GM10248 (cell line): ENCODE results near the gene KLHL29.

Source experiments
- CTCF ChIA-PET: fragments of 300-600 bp; sonication (Branson Sonifier 250); formaldehyde crosslinking; extraction: SDS; loops from one replicate; lab custom pipeline; 2021; ENCODE audit warnings: antibody characterized with exemption; lab: Yijun Ruan, JAX
- POLR2A ChIA-PET: fragments of 350-650 bp; sonication (Branson Sonifier 250); formaldehyde crosslinking; extraction: SDS; loops from one replicate; lab custom pipeline; 2020; ENCODE audit warnings: antibody characterized with exemption; lab: Yijun Ruan, JAX
- DNase-seq: peaks from one replicate; pipeline ENCODE4 v3.0.0; 2012; ENCODE audit errors: extremely low spot score
- CTCF ChIP-seq: IDR thresholded peaks from 2 replicates; pipeline ENCODE4 v1.5.1; 2012; ENCODE audit warnings: mild to moderate bottlenecking, low read depth; ENCODE audit errors: extremely low read depth, missing control alignments, control extremely low read depth

Gene KLHL29

DNA sequence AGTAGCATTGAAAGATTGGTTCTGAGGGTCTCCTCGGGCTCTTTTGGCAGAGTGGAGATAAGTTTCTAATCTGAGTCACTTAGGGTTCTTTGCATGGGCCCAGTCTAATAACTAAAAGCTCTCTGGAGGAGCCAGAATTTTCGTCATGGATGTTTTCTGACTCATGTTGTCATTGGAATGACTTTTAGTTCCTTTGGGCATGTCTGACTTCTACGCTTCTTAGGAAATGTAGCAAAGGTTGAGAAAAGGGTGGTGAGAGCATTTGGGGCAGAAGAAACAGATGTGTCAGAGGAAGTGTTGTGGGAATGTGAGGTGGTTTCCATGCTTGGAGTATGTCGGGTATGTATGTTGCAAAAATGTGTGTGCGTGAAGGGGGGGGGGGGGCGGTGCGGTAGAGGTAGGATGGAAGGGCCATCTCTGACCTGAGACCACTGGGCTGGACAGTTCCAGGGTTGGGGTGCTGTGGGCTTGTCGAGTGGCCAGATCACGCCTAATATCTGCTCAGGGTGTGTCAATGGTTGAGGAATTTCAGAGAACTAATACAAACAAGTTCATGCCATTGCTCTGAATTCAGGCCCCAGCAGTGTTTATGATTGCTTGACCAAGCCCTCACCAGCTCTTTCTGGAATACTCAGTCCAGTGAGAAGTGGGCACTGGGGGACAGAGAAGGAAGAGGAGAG, 26.9 kb downstream of the KLHL29 start:
- CTCF ChIA-PET = interaction anchor here (1.4 to 1.8 kb wide), 2 partner anchors 19 to 22 kb away, joined by 3 to 4 read pairs; no protein-coding TSS in a partner anchor
- TF ChIP-seq CTCF = no peak
- POLR2A ChIA-PET = no interaction called here
- DNase-seq = no peak

DNA sequence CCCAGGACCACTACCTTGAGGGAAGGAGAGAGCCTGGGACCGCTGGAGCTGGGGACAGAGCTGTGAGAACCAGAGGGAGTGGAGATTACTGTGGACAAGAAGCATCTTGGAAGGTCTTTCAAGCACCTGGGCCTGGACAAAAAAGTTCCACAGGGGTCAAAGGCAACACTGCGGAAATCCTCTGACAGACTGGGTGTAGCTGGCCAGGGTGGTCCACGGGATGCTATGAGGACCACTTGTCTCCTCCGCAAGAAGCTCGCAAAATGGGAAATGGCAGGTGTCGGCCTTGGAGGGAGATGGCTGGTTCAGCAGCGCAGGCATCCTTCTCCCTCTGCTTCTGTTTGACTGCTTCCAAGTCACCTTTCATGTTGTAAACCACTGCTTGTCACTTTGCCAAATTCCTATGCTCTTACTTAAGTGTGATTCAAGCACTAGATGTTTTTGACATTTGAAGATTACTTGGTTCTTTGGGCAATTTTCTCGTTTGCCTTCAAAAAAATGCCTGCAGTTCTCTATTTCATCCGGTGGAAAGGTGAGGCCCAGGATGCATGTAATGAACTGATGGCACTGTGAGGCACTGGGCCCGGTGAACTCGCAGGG, 27.7 kb downstream of the KLHL29 start:
- CTCF ChIA-PET = interaction anchor here (1.0 to 1.8 kb wide), 3 partner anchors 16 to 21 kb away, joined by 3 to 4 read pairs (median 4); no protein-coding TSS in a partner anchor
- no peak for DNase-seq
- TF ChIP-seq CTCF = no peak
- POLR2A ChIA-PET = no interaction called here

DNA sequence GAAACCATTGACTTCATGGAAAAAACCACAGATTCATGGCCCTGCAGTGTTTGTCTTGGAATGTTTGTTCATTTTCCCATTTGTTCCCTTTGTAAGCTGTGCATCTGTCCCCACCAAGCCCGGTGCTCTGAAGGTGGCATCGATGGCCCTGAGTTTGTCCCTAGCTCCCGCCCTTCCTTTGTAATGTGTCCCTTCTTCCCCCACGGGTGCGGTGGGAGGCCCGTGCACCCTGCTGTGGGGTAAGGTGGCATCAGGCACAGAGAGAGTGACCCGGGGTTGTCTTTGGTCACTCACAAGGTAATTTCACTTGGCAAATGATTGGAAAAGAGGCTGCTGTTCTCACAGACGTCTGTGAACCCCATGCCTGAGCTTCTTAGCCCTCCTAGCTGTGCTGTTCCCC, 28.7 kb downstream of the KLHL29 start:
- ChIA-PET POLR2A (no interaction called here), CTCF (interaction anchor here (0.9 to 1.8 kb wide), 4 partner anchors 9 to 22 kb away, joined by 3 to 4 read pairs (median 4); no protein-coding TSS in a partner anchor)
- no peak for TF ChIP-seq CTCF
- no peak for DNase-seq

GRCh38 chr2:23414106-23414505, 29.1 kb downstream of the KLHL29 start:
- TF ChIP-seq CTCF = no peak
- no peak for DNase-seq
- CTCF ChIA-PET = interaction anchor here (0.9 to 2.1 kb wide), 3 partner anchors 10 to 44 kb away, joined by 3 to 4 read pairs (median 4); no protein-coding TSS in a partner anchor
- POLR2A ChIA-PET = no interaction called here

GRCh38 chr2:23414871-23415270, 29.9 kb downstream of the KLHL29 start:
- peak; percentile 16 for TF ChIP-seq CTCF
- POLR2A ChIA-PET = interaction anchor here (0.6 kb wide), 1 partner anchor 512 kb away, joined by 6 read pairs; no protein-coding TSS in a partner anchor
- CTCF ChIA-PET = interaction anchor here (0.9 to 2.4 kb wide), 5 partner anchors 11 to 63 kb away, joined by 3 to 7 read pairs (median 4); no protein-coding TSS in a partner anchor
- no peak for DNase-seq

GRCh38 chr2:23417310-23417709, 32.3 kb downstream of the KLHL29 start:
- ChIA-PET CTCF (interaction anchor here (1.0 to 2.4 kb wide), 5 partner anchors 19 to 66 kb away, joined by 3 to 7 read pairs (median 4); no protein-coding TSS in a partner anchor), POLR2A (no interaction called here)
- no peak for TF ChIP-seq CTCF
- no peak for DNase-seq
